SH-SY5Y (cell line): ENCODE results near the gene CLIC5.

ENCODE experiments used
- GATA2 ChIP-seq: IDR thresholded peaks from 2 replicates; pipeline ENCODE4 v1.6.1; 2011; ENCODE audit warnings: mild to moderate bottlenecking, low read depth, low read length
- GATA3 ChIP-seq: IDR thresholded peaks from 2 replicates; pipeline ENCODE4 v1.6.1; 2011; ENCODE audit warnings: low read depth, mild to moderate bottlenecking, low read length, moderate library complexity

DNA sequence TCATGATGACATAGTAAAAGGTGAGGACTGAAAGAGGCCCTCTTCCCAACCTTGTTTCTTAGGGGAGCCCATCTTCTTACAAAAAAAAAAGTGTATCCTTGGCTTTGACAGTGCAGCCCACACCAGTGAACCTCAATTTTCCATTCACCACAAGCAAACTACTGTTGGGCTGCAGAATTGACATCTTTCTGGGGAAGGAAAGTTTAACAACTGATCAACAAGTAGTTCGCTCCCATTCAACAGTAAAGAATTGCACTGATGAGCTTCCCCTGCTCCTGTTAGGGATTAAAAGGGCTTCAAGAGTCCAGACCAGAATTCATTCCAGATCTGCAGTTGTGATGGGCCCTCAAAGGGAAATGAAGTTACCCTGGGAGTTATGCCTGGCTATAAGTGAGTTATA, 13.9 kb upstream of the CLIC5 start:
- TF ChIP-seq GATA2 (no peak), GATA3 (no peak)
